IMR-90 (cell line): ENCODE data around the gene GIT2. TPM values are rescaled to one million over a fixed set of nuclear protein-coding genes. Genes with fewer than 3 reads are reported as not detected.

ENCODE experiments used
- ATAC-seq: fragments of 200-7000 bp; cut with Tn5 transposase; 2 replicates; pipeline ENCODE4 v1.9.1; 2020; ENCODE audit warnings: low read depth, mild to moderate bottlenecking, moderate library complexity
- BruUV-seq: library from RNA; stranded (reverse); fragments of 400-500 nt; replicated peaks from 2 replicates; lab custom pipeline; 2021; lab: Mats Ljungman, UMichigan
- CTCF ChIA-PET: fragments of 300-600 bp; formaldehyde crosslinking; extraction: SDS; loops from one replicate; lab custom pipeline; 2021; ENCODE audit warnings: antibody characterized with exemption; lab: Yijun Ruan, JAX
- POLR2A ChIA-PET: fragments of 300-600 bp; sonication (Branson Sonifier 250); formaldehyde crosslinking; loops from one replicate; lab custom pipeline; 2022; ENCODE audit warnings: antibody characterized with exemption; ENCODE audit not compliant: unreplicated experiment; lab: Charles Lee
- DNase-seq: peaks from one replicate; pipeline ENCODE4 v3.0.0; 2013
- H2AFZ ChIP-seq: replicated peaks from 2 replicates; pipeline ENCODE3; 2013; ENCODE audit warnings: low read length, mild to moderate bottlenecking; ENCODE audit not compliant: poor library complexity
- H2AK5ac ChIP-seq: 2 replicates; pipeline ENCODE4 v1.6.1; 2013; ENCODE audit warnings: low read depth, low read length, inconsistent platforms
- H2AK9ac ChIP-seq: replicated peaks from 2 replicates; pipeline ENCODE3; 2013; ENCODE audit warnings: mild to moderate bottlenecking, low read depth, low read length, moderate library complexity; ENCODE audit not compliant: poor library complexity
- H2BK120ac ChIP-seq: 2 replicates; pipeline ENCODE4 v1.6.1; 2013; ENCODE audit warnings: low read depth, low read length, inconsistent platforms
- H2BK15ac ChIP-seq: 3 replicates; pipeline ENCODE4 v1.6.1; 2013; ENCODE audit warnings: low read depth, low read length, inconsistent platforms
- H2BK20ac ChIP-seq: 2 replicates; pipeline ENCODE4 v1.6.1; 2013; ENCODE audit warnings: low read depth, mild to moderate bottlenecking, inconsistent platforms, low read length, moderate library complexity
- H2BK5ac ChIP-seq: 2 replicates; pipeline ENCODE4 v1.6.1; 2013; ENCODE audit warnings: mild to moderate bottlenecking, low read depth, low read length, inconsistent platforms; ENCODE audit not compliant: poor library complexity, severe bottlenecking
- H3K14ac ChIP-seq: replicated peaks from 2 replicates; pipeline ENCODE4 v1.6.1; 2013; ENCODE audit warnings: low read depth, low read length, inconsistent platforms
- H3K18ac ChIP-seq: 2 replicates; pipeline ENCODE4 v1.6.1; 2013; ENCODE audit warnings: low read depth, low read length, control low read depth
- H3K23ac ChIP-seq: 2 replicates; pipeline ENCODE4 v1.6.1; 2013; ENCODE audit warnings: low read depth, low read length, inconsistent platforms
- H3K27ac ChIP-seq: 2 replicates; pipeline ENCODE4 v1.5.1; 2013; ENCODE audit warnings: mild to moderate bottlenecking, control low read depth, low read length; ENCODE audit not compliant: insufficient read depth
- H3K27me3 ChIP-seq: 2 replicates; pipeline ENCODE4 v1.6.1; 2013; ENCODE audit warnings: low read length; ENCODE audit not compliant: control insufficient read depth, insufficient read depth
- H3K36me3 ChIP-seq: 2 replicates; pipeline ENCODE4 v1.6.1; 2013; ENCODE audit warnings: low read length, mixed read lengths; ENCODE audit not compliant: control insufficient read depth, insufficient read depth
- H3K4ac ChIP-seq: 2 replicates; pipeline ENCODE4 v1.6.1; 2013; ENCODE audit warnings: low read depth, low read length, inconsistent platforms
- H3K4me1 ChIP-seq: 2 replicates; pipeline ENCODE4 v1.6.1; 2013; ENCODE audit warnings: low read length, mixed read lengths; ENCODE audit not compliant: control insufficient read depth, insufficient read depth
- H3K4me2 ChIP-seq: 2 replicates; pipeline ENCODE4 v1.6.1; 2013; ENCODE audit warnings: low read depth, mild to moderate bottlenecking, control low read depth, low read length, moderate library complexity
- H3K4me3 ChIP-seq: 2 replicates; pipeline ENCODE4 v1.5.1; 2013; ENCODE audit warnings: low read depth, mild to moderate bottlenecking, control low read depth, low read length, moderate library complexity; ENCODE audit not compliant: insufficient read depth
- H3K56ac ChIP-seq: 2 replicates; pipeline ENCODE4 v1.6.1; 2013; ENCODE audit warnings: low read length, inconsistent platforms; ENCODE audit not compliant: insufficient read depth; ENCODE audit errors: extremely low read depth
- H3K79me1 ChIP-seq, 2 experiments: 2 replicates each; pipeline ENCODE4 v1.6.1; 2013; ENCODE audit warnings: low read length in 2 of 2, inconsistent platforms in 1 of 2, low read depth in 1 of 2
- H3K9ac ChIP-seq: 2 replicates; pipeline ENCODE4 v1.6.1; 2013; ENCODE audit warnings: low read depth, low read length, control low read depth
- H3K9me1 ChIP-seq: 2 replicates; pipeline ENCODE4 v1.6.1; 2013; ENCODE audit warnings: low read length, inconsistent platforms; ENCODE audit not compliant: insufficient read depth
- H3K9me3 ChIP-seq: 2 replicates; pipeline ENCODE4 v1.6.1; 2013; ENCODE audit warnings: low read length; ENCODE audit not compliant: control insufficient read depth, insufficient read depth
- H4K20me1 ChIP-seq: 2 replicates; pipeline ENCODE4 v1.6.1; 2013; ENCODE audit warnings: low read length, inconsistent platforms; ENCODE audit not compliant: insufficient read depth
- H4K5ac ChIP-seq: 2 replicates; pipeline ENCODE4 v1.6.1; 2013; ENCODE audit warnings: mild to moderate bottlenecking, low read depth, low read length, control low read depth
- H4K8ac ChIP-seq, 2 experiments: 2 replicates each; pipeline ENCODE4 v1.6.1; 2013; ENCODE audit warnings: low read depth in 2 of 2, low read length in 2 of 2, control low read depth in 1 of 2, inconsistent platforms in 1 of 2
- H4K91ac ChIP-seq: 2 replicates; pipeline ENCODE4 v1.6.1; 2013; ENCODE audit warnings: low read depth, low read length, inconsistent platforms; ENCODE audit not compliant: insufficient read depth
- BHLHE40 ChIP-seq: fragments of 150-350 bp; IDR thresholded peaks from 2 replicates; pipeline ENCODE4 v1.6.1; 2016; ENCODE audit warnings: mild to moderate bottlenecking, low read depth, low read length
- CEBPB ChIP-seq: IDR thresholded peaks from 2 replicates; pipeline ENCODE4 v1.6.1; 2012; ENCODE audit warnings: low read depth, low read length, improper control_type of control experiment
- CHD1 ChIP-seq: IDR thresholded peaks from 2 replicates; pipeline ENCODE4 v1.6.1; 2012; ENCODE audit warnings: low read depth, low read length, improper control_type of control experiment
- CTCF ChIP-seq: conservative IDR thresholded peaks from 2 replicates; pipeline ENCODE4 v1.5.1; 2012; ENCODE audit warnings: mild to moderate bottlenecking, low read depth, low read length, improper control_type of control experiment
- ELK1 ChIP-seq: fragments of 150-350 bp; IDR thresholded peaks from 2 replicates; pipeline ENCODE4 v1.6.1; 2016; ENCODE audit warnings: low read depth, mild to moderate bottlenecking, low read length, moderate library complexity, borderline replicate concordance
- FOS ChIP-seq: fragments of 150-350 bp; IDR thresholded peaks from 2 replicates; pipeline ENCODE4 v1.6.1; 2016; ENCODE audit warnings: low read depth, low read length
- MAFK ChIP-seq: IDR thresholded peaks from 2 replicates; pipeline ENCODE4 v1.6.1; 2012; ENCODE audit warnings: low read depth, low read length, improper control_type of control experiment
- MAZ ChIP-seq: IDR thresholded peaks from 2 replicates; pipeline ENCODE4 v1.6.1; 2012; ENCODE audit warnings: low read depth, mild to moderate bottlenecking, low read length, improper control_type of control experiment, moderate library complexity, borderline replicate concordance
- MXI1 ChIP-seq: IDR thresholded peaks from 2 replicates; pipeline ENCODE4 v1.6.1; 2012; ENCODE audit warnings: low read depth, mild to moderate bottlenecking, low read length, moderate library complexity, borderline replicate concordance
- NFE2L2 ChIP-seq: fragments of 150-350 bp; IDR thresholded peaks from 2 replicates; pipeline ENCODE4 v1.6.1; 2016; ENCODE audit warnings: low read depth, mild to moderate bottlenecking, low read length
- POLR2A ChIP-seq: IDR thresholded peaks from 2 replicates; pipeline ENCODE4 v1.6.1; 2012; ENCODE audit warnings: mild to moderate bottlenecking, low read depth, low read length
- RAD21 ChIP-seq: IDR thresholded peaks from 2 replicates; pipeline ENCODE4 v1.6.1; 2012; ENCODE audit warnings: low read length, improper control_type of control experiment
- RCOR1 ChIP-seq: IDR thresholded peaks from 2 replicates; pipeline ENCODE4 v1.6.1; 2012; ENCODE audit warnings: mild to moderate bottlenecking, low read length, improper control_type of control experiment; ENCODE audit not compliant: insufficient replicate concordance
- RFX5 ChIP-seq: IDR thresholded peaks from 2 replicates; pipeline ENCODE4 v1.8.0; 2012; ENCODE audit warnings: low read depth, mild to moderate bottlenecking, low read length, moderate library complexity
- USF2 ChIP-seq: fragments of 150-350 bp; IDR thresholded peaks from 2 replicates; pipeline ENCODE4 v1.6.1; 2017; ENCODE audit warnings: mild to moderate bottlenecking, antibody characterized with exemption, low read length, low read depth
- WGBS, 2 experiments: methylation state at CpG; one replicate each; pipeline versions ENCODE4 v1.1.5 to v1.1.7; 2013; ENCODE audit warnings: missing lambda C conversion rate in 2 of 2; ENCODE audit not compliant: insufficient read length in 1 of 2; ENCODE audit errors: extremely low coverage in 2 of 2; 5-methylcytosine and 5-hydroxymethylcytosine counted together
- dilution Hi-C: fragments of 300-500 bp; cut with HindIII; formaldehyde crosslinking; loops from one replicate; pipeline ENCODE4 v1.14.3; 2018; ENCODE audit warnings: low sequenced_read_pairs; ENCODE audit not compliant: unreplicated experiment
- in situ Hi-C: fragments of 300-500 bp; cut with MboI; formaldehyde crosslinking; loops from 3 replicates; pipeline ENCODE4 v1.14.3; 2019; ENCODE audit warnings: low sequenced_read_pairs, inconsistent platforms, mixed read lengths
- intact Hi-C: fragments of 100-400 bp; cut with micrococcal nuclease; formaldehyde crosslinking; loops from 2 replicates; pipeline ENCODE4 v1.10.0; 2022
- polyA plus RNA-seq, 3 experiments: library from polyadenylated mRNA; depleted of rRNA; stranded (reverse); fragments of >200 nt; gene quantifications; 2 replicates each; pipeline ENCODE4 v1.2.3, GENCODE V29; 2012; ENCODE audit warnings: low replicate concordance in 1 of 3
- total RNA-seq: library from RNA; depleted of rRNA; stranded (reverse); fragments of >200 nt; gene quantifications from 2 replicates; pipeline ENCODE4 v1.2.3, GENCODE V29; 2012

Gene GIT2
- total and polyA plus RNA-seq, 2 of the 4 experiments (the other 2 are of a cell fraction), result 48.0 to 71.9 TPM

- Histone ChIP-seq H3K9me1 (no peaks in the 10 kb centered on the region), H3K27ac (no peak overlapping the region), H3K36me3 (peaks cover 37% of the 10 kb centered on the region), H3K4me3 (no peak overlapping the region), H3K4me1 (no peaks in the 10 kb centered on the region; the same call in 1 of the 2 replicates), H2AK9ac (no peak overlapping the region), H2AFZ (no peak overlapping the region), H3K27me3 (no peaks in the 10 kb centered on the region), H3K14ac (no peak overlapping the region), H4K8ac (no peak overlapping the region), H3K79me1 (no peaks in the 10 kb centered on the region), H4K5ac (no peak overlapping the region), H2BK15ac (no peak overlapping the region), H2BK20ac (no peak overlapping the region), H3K23ac (no peak overlapping the region), H3K56ac (no peak overlapping the region), H2AK5ac (peak overlapping the region; percentile 21; the same call in 1 of the 2 replicates), H2BK120ac (no peak overlapping the region), H4K20me1 (no peaks in the 10 kb centered on the region), H3K9ac (no peak overlapping the region), H2BK5ac (no peak overlapping the region), H3K4ac (no peak overlapping the region), H3K4me2 (no peak overlapping the region), H3K9me3 (no peaks in the 10 kb centered on the region), H4K91ac (no peak overlapping the region), H3K18ac (no peak overlapping the region)
- DNase-seq (peak; percentile 27), ATAC-seq (no peak)
- WGBS, 2 experiments, result 79% methylated on average over 14 of the region's 16 CpGs; no CpG with 5 or more reads in 1 of the 2 experiments
- CTCF ChIA-PET, result no interaction called here
- no peak for TF ChIP-seq ELK1
- no peak for TF ChIP-seq POLR2A
- no peak for TF ChIP-seq RCOR1
- TF ChIP-seq CEBPB, result no peak
- TF ChIP-seq MAFK, result no peak
- TF ChIP-seq BHLHE40, result no peak
- no peak for TF ChIP-seq NFE2L2
- no peak for TF ChIP-seq FOS
- TF ChIP-seq CHD1, result no peak
- TF ChIP-seq MAZ, result no peak
- TF ChIP-seq RFX5, result no peak
- TF ChIP-seq CTCF, result no peak
- no peak for TF ChIP-seq MXI1
- TF ChIP-seq RAD21, result no peak
- TF ChIP-seq USF2, result no peak
- in situ Hi-C loops (no loop called here), dilution Hi-C loops (no loop called here), intact Hi-C loops (loop anchor here (5.0 kb wide), 1 partner anchor 67 kb away; the partner anchor contains the start of genes ANKRD13A and GIT2)
- BruUV-seq, result no TSS peak
- POLR2A ChIA-PET, result no interaction called here
Observed at GRCh38 chr12:109930028-109930800, 66.0 kb downstream of the GIT2 start.
